IMR-90 (cell line): ENCODE measurements around the gene MYO5A. TPM values are rescaled to one million over a fixed set of nuclear protein-coding genes. Genes with fewer than 3 reads are reported as not detected.

Experiments
- ATAC-seq: fragments of 200-7000 bp; cut with Tn5 transposase; 2 replicates; pipeline ENCODE4 v1.9.1; 2020; ENCODE audit warnings: low read depth, mild to moderate bottlenecking, moderate library complexity
- Bru-seq: library from RNA; stranded (reverse); fragments of 400-500 nt; gene quantifications from one replicate; lab custom pipeline; 2021; lab: Mats Ljungman, UMichigan
- BruChase-seq, 2 experiments: library from RNA; stranded (reverse); fragments of 400-500 nt; gene quantifications; one replicate each; lab custom pipeline; 2021; lab: Mats Ljungman, UMichigan
- BruUV-seq: library from RNA; stranded (reverse); fragments of 400-500 nt; replicated peaks from 2 replicates; lab custom pipeline; 2021; lab: Mats Ljungman, UMichigan
- CTCF ChIA-PET: fragments of 300-600 bp; formaldehyde crosslinking; extraction: SDS; loops from one replicate; lab custom pipeline; 2021; ENCODE audit warnings: antibody characterized with exemption; lab: Yijun Ruan, JAX
- POLR2A ChIA-PET: fragments of 300-600 bp; sonication (Branson Sonifier 250); formaldehyde crosslinking; loops from one replicate; lab custom pipeline; 2022; ENCODE audit warnings: antibody characterized with exemption; ENCODE audit not compliant: unreplicated experiment; lab: Charles Lee
- DNase-seq: peaks from one replicate; pipeline ENCODE4 v3.0.0; 2013
- H2AFZ ChIP-seq: replicated peaks from 2 replicates; pipeline ENCODE3; 2013; ENCODE audit warnings: low read length, mild to moderate bottlenecking; ENCODE audit not compliant: poor library complexity
- H2AK5ac ChIP-seq: 2 replicates; pipeline ENCODE4 v1.6.1; 2013; ENCODE audit warnings: low read depth, low read length, inconsistent platforms
- H2AK9ac ChIP-seq: replicated peaks from 2 replicates; pipeline ENCODE3; 2013; ENCODE audit warnings: mild to moderate bottlenecking, low read depth, low read length, moderate library complexity; ENCODE audit not compliant: poor library complexity
- H2BK120ac ChIP-seq: 2 replicates; pipeline ENCODE4 v1.6.1; 2013; ENCODE audit warnings: low read depth, low read length, inconsistent platforms
- H2BK15ac ChIP-seq: 3 replicates; pipeline ENCODE4 v1.6.1; 2013; ENCODE audit warnings: low read depth, low read length, inconsistent platforms
- H2BK20ac ChIP-seq: 2 replicates; pipeline ENCODE4 v1.6.1; 2013; ENCODE audit warnings: low read depth, mild to moderate bottlenecking, inconsistent platforms, low read length, moderate library complexity
- H2BK5ac ChIP-seq: 2 replicates; pipeline ENCODE4 v1.6.1; 2013; ENCODE audit warnings: mild to moderate bottlenecking, low read depth, low read length, inconsistent platforms; ENCODE audit not compliant: poor library complexity, severe bottlenecking
- H3K14ac ChIP-seq: replicated peaks from 2 replicates; pipeline ENCODE4 v1.6.1; 2013; ENCODE audit warnings: low read depth, low read length, inconsistent platforms
- H3K18ac ChIP-seq: 2 replicates; pipeline ENCODE4 v1.6.1; 2013; ENCODE audit warnings: low read depth, low read length, control low read depth
- H3K23ac ChIP-seq: 2 replicates; pipeline ENCODE4 v1.6.1; 2013; ENCODE audit warnings: low read depth, low read length, inconsistent platforms
- H3K27ac ChIP-seq: 2 replicates; pipeline ENCODE4 v1.5.1; 2013; ENCODE audit warnings: mild to moderate bottlenecking, control low read depth, low read length; ENCODE audit not compliant: insufficient read depth
- H3K27me3 ChIP-seq: 2 replicates; pipeline ENCODE4 v1.6.1; 2013; ENCODE audit warnings: low read length; ENCODE audit not compliant: control insufficient read depth, insufficient read depth
- H3K36me3 ChIP-seq: 2 replicates; pipeline ENCODE4 v1.6.1; 2013; ENCODE audit warnings: low read length, mixed read lengths; ENCODE audit not compliant: control insufficient read depth, insufficient read depth
- H3K4ac ChIP-seq: 2 replicates; pipeline ENCODE4 v1.6.1; 2013; ENCODE audit warnings: low read depth, low read length, inconsistent platforms
- H3K4me1 ChIP-seq: 2 replicates; pipeline ENCODE4 v1.6.1; 2013; ENCODE audit warnings: low read length, mixed read lengths; ENCODE audit not compliant: control insufficient read depth, insufficient read depth
- H3K4me2 ChIP-seq: 2 replicates; pipeline ENCODE4 v1.6.1; 2013; ENCODE audit warnings: low read depth, mild to moderate bottlenecking, control low read depth, low read length, moderate library complexity
- H3K4me3 ChIP-seq: 2 replicates; pipeline ENCODE4 v1.5.1; 2013; ENCODE audit warnings: low read depth, mild to moderate bottlenecking, control low read depth, low read length, moderate library complexity; ENCODE audit not compliant: insufficient read depth
- H3K56ac ChIP-seq: 2 replicates; pipeline ENCODE4 v1.6.1; 2013; ENCODE audit warnings: low read length, inconsistent platforms; ENCODE audit not compliant: insufficient read depth; ENCODE audit errors: extremely low read depth
- H3K79me1 ChIP-seq, 2 experiments: 2 replicates each; pipeline ENCODE4 v1.6.1; 2013; ENCODE audit warnings: low read length in 2 of 2, inconsistent platforms in 1 of 2, low read depth in 1 of 2
- H3K9ac ChIP-seq: 2 replicates; pipeline ENCODE4 v1.6.1; 2013; ENCODE audit warnings: low read depth, low read length, control low read depth
- H3K9me1 ChIP-seq: 2 replicates; pipeline ENCODE4 v1.6.1; 2013; ENCODE audit warnings: low read length, inconsistent platforms; ENCODE audit not compliant: insufficient read depth
- H3K9me3 ChIP-seq: 2 replicates; pipeline ENCODE4 v1.6.1; 2013; ENCODE audit warnings: low read length; ENCODE audit not compliant: control insufficient read depth, insufficient read depth
- H4K20me1 ChIP-seq: 2 replicates; pipeline ENCODE4 v1.6.1; 2013; ENCODE audit warnings: low read length, inconsistent platforms; ENCODE audit not compliant: insufficient read depth
- H4K5ac ChIP-seq: 2 replicates; pipeline ENCODE4 v1.6.1; 2013; ENCODE audit warnings: mild to moderate bottlenecking, low read depth, low read length, control low read depth
- H4K8ac ChIP-seq, 2 experiments: 2 replicates each; pipeline ENCODE4 v1.6.1; 2013; ENCODE audit warnings: low read depth in 2 of 2, low read length in 2 of 2, control low read depth in 1 of 2, inconsistent platforms in 1 of 2
- H4K91ac ChIP-seq: 2 replicates; pipeline ENCODE4 v1.6.1; 2013; ENCODE audit warnings: low read depth, low read length, inconsistent platforms; ENCODE audit not compliant: insufficient read depth
- BHLHE40 ChIP-seq: fragments of 150-350 bp; IDR thresholded peaks from 2 replicates; pipeline ENCODE4 v1.6.1; 2016; ENCODE audit warnings: mild to moderate bottlenecking, low read depth, low read length
- MAZ ChIP-seq: IDR thresholded peaks from 2 replicates; pipeline ENCODE4 v1.6.1; 2012; ENCODE audit warnings: low read depth, mild to moderate bottlenecking, low read length, improper control_type of control experiment, moderate library complexity, borderline replicate concordance
- MXI1 ChIP-seq: IDR thresholded peaks from 2 replicates; pipeline ENCODE4 v1.6.1; 2012; ENCODE audit warnings: low read depth, mild to moderate bottlenecking, low read length, moderate library complexity, borderline replicate concordance
- POLR2A ChIP-seq: IDR thresholded peaks from 2 replicates; pipeline ENCODE4 v1.6.1; 2012; ENCODE audit warnings: mild to moderate bottlenecking, low read depth, low read length
- RAD21 ChIP-seq: IDR thresholded peaks from 2 replicates; pipeline ENCODE4 v1.6.1; 2012; ENCODE audit warnings: low read length, improper control_type of control experiment
- SMC3 ChIP-seq: fragments of 150-350 bp; IDR thresholded peaks from 2 replicates; pipeline ENCODE4 v1.6.1; 2016; ENCODE audit warnings: low read depth, mild to moderate bottlenecking, antibody characterized with exemption, low read length, moderate library complexity
- WGBS, 2 experiments: methylation state at CpG; one replicate each; pipeline versions ENCODE4 v1.1.5 to v1.1.7; 2013; ENCODE audit warnings: missing lambda C conversion rate in 2 of 2; ENCODE audit not compliant: insufficient read length in 1 of 2; ENCODE audit errors: extremely low coverage in 2 of 2; 5-methylcytosine and 5-hydroxymethylcytosine counted together
- dilution Hi-C: fragments of 300-500 bp; cut with HindIII; formaldehyde crosslinking; loops from one replicate; pipeline ENCODE4 v1.14.3; 2018; ENCODE audit warnings: low sequenced_read_pairs; ENCODE audit not compliant: unreplicated experiment
- in situ Hi-C: fragments of 300-500 bp; cut with MboI; formaldehyde crosslinking; loops from 3 replicates; pipeline ENCODE4 v1.14.3; 2019; ENCODE audit warnings: low sequenced_read_pairs, inconsistent platforms, mixed read lengths
- intact Hi-C: fragments of 100-400 bp; cut with micrococcal nuclease; formaldehyde crosslinking; loops from 2 replicates; pipeline ENCODE4 v1.10.0; 2022
- long read RNA-seq: library from polyadenylated mRNA; unstranded; transcript quantifications from one replicate; pipeline ENCODE4 v2.0.0, GENCODE V29; 2021; ENCODE audit not compliant: unreplicated experiment
- polyA plus RNA-seq, 3 experiments: library from polyadenylated mRNA; depleted of rRNA; stranded (reverse); fragments of >200 nt; gene quantifications; 2 replicates each; pipeline ENCODE4 v1.2.3, GENCODE V29; 2012; ENCODE audit warnings: low replicate concordance in 1 of 3
- total RNA-seq: library from RNA; depleted of rRNA; stranded (reverse); fragments of >200 nt; gene quantifications from 2 replicates; pipeline ENCODE4 v1.2.3, GENCODE V29; 2012; rRNA removed
- TF ChIP-seq, protein P1 (sequence below): conservative IDR thresholded peaks from 2 replicates; pipeline ENCODE4 v1.5.1; 2012; ENCODE audit warnings: mild to moderate bottlenecking, low read depth, low read length, improper control_type of control experiment

MYO5A gene
- total RNA-seq (65.3 and 69.2 TPM in 2 replicates), polyA plus RNA-seq (2012; rRNA removed) (17.5 and 19.4 TPM in 2 replicates), Bru-seq, nascent RNA (percentile 73 among the genes with signal in this experiment), BruChase-seq, experiment 1, labeled RNA remaining after a 6-hour chase (percentile 72 among the genes with signal in this experiment), BruChase-seq, experiment 2, labeled RNA remaining after a 2-hour chase (percentile 72 among the genes with signal in this experiment)
- 5.8 and 6.6 TPM in 2 replicates for polyA plus RNA-seq (2012; cell fraction: cytosol; rRNA removed)
- 7.8 and 26.0 TPM in 2 replicates for polyA plus RNA-seq (2012; cell fraction: nucleus; rRNA removed; ENCODE audit: low replicate concordance)
- long read RNA-seq, partial matches to known transcripts: 21 of 31 reads
- long read RNA-seq, other reads (novel, unspliced or antisense): 10 of 31 reads

DNA sequence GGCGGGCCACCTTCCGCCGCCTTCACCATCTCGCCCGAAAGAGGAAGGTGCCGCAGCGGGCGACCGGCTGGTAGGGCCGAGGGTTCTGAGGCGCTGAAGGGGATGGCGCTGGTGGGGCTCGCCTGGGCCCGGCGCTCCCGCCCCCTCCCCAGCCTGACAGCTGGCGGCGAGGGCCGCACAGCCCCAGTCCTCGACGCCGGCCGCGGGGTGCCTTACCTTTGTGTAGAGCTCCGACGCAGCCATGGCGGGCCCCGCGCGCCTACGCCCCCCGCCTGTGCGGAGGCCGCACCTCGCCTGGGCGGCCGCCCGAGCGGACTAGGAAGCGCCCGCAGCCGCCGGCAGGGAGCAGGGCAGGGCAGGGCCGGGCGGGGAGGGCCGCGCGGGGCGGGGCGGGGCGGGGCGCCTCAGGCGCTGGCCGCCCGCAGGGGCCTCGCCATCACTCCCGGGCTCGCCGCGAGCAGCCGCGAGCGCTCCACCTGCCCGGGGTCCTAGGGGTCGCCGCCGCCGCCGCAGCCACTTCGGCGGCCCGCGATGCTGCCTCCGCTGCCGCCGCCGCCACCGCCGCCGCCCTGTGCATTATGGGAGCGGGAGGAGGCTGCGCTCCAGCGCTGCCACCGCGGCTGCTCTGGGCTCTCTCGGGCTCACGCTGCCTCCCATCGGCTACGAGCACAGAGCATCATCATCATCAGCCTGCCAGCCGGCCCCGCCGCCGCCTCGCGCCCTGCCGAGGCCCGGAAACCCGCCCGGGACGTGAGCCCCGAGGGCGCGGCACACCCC, at the start of gene MYO5A:
Gene MYO5A, minus strand, starts transcription at position 317 of the 777 bp plus-strand sequence. Its CDS starts 74 bp downstream, at position 243.
- 0% methylated on average over 35 of the region's 103 CpGs; no CpG with 5 or more reads in 1 of the 2 experiments for WGBS, 2 experiments
- Histone ChIP-seq H3K9me3 (no peaks in the 10 kb centered on the region), H3K4ac (peak within 1 kb of the TSS; percentile 71), H2BK15ac (no peak within 1 kb of the TSS), H4K91ac (peak within 1 kb of the TSS; percentile 38), H2BK120ac (peak within 1 kb of the TSS; percentile 77), H3K56ac (peak within 1 kb of the TSS; percentile 40; the same call in 1 of the 2 replicates), H4K20me1 (peaks cover 6% of the 10 kb centered on the region; the same call in 1 of the 2 replicates), H3K27me3 (peaks cover 8% of the 10 kb centered on the region), H4K8ac (peak within 1 kb of the TSS; percentile 57 to 75), H3K36me3 (no peaks in the 10 kb centered on the region), H3K27ac (peak within 1 kb of the TSS; percentile 31), H3K9me1 (peaks cover 5% of the 10 kb centered on the region), H2BK20ac (0 out of 2 replicates have a peak within 1 kb of the TSS, but pooled peaks have one; percentile 28), H2BK5ac (peak within 1 kb of the TSS; percentile 52), H2AK5ac (no peak within 1 kb of the TSS), H3K9ac (peak within 1 kb of the TSS; percentile 69), H3K79me1 (peaks cover 18 to 25% of the 10 kb centered on the region in 2 experiments), H3K4me2 (peak within 1 kb of the TSS; percentile 86), H3K4me3 (peak within 1 kb of the TSS; percentile 75), H3K23ac (peak within 1 kb of the TSS; percentile 55), H2AFZ (peak within 1 kb of the TSS; percentile 93), H4K5ac (peak within 1 kb of the TSS; percentile 51), H3K4me1 (peaks cover 3% of the 10 kb centered on the region; the same call in 1 of the 2 replicates), H3K14ac (peak within 1 kb of the TSS; percentile 48), H3K18ac (no peak within 1 kb of the TSS; the same call in 1 of the 2 replicates), H2AK9ac (peak within 1 kb of the TSS; percentile 68)
- CTCF ChIA-PET: no interaction called here
- dilution Hi-C loops: no loop called here
- intact Hi-C loops: loop anchor here (2.0 to 5.0 kb wide), 5 partner anchors 40 to 272 kb away; partner anchors contain the start of genes ARPP19 and ATOSA
- in situ Hi-C loops: no loop called here
- DNase-seq: peak; percentile 71
- POLR2A ChIA-PET: interaction anchor here (0.6 kb wide), 1 partner anchor 384 kb away, joined by 3 read pairs; no protein-coding TSS in a partner anchor
- BruUV-seq: no TSS peak
- peak; percentile 94 for ATAC-seq
- peak; percentile 40 for TF ChIP-seq RAD21
- peak; percentile 52; the same call in 1 of the 2 replicates for TF ChIP-seq MAZ
- peak; percentile 79; the same call in 1 of the 2 replicates for TF ChIP-seq MXI1
- TF ChIP-seq, protein P1, sequence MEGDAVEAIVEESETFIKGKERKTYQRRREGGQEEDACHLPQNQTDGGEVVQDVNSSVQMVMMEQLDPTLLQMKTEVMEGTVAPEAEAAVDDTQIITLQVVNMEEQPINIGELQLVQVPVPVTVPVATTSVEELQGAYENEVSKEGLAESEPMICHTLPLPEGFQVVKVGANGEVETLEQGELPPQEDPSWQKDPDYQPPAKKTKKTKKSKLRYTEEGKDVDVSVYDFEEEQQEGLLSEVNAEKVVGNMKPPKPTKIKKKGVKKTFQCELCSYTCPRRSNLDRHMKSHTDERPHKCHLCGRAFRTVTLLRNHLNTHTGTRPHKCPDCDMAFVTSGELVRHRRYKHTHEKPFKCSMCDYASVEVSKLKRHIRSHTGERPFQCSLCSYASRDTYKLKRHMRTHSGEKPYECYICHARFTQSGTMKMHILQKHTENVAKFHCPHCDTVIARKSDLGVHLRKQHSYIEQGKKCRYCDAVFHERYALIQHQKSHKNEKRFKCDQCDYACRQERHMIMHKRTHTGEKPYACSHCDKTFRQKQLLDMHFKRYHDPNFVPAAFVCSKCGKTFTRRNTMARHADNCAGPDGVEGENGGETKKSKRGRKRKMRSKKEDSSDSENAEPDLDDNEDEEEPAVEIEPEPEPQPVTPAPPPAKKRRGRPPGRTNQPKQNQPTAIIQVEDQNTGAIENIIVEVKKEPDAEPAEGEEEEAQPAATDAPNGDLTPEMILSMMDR: peak; percentile 27; the same call in 1 of the 2 replicates
- TF ChIP-seq POLR2A: peak; percentile 29; the same call in 1 of the 2 replicates
- no peak for TF ChIP-seq BHLHE40
- TF ChIP-seq SMC3: no peak; the same call in 1 of the 2 replicates
